GM11168 (cell line): ENCODE measurements around the gene F5.
"Not testable (repeated sequence)": the region's sequence is repeated elsewhere in the genome, so short reads cannot be mapped to it uniquely, and the experiment has no call there.

Experiments
- in situ Hi-C: fragments of 300-500 bp; cut with MboI; formaldehyde crosslinking; loops from one replicate; pipeline ENCODE4 v1.12.0; 2022; ENCODE audit warnings: low sequenced_read_pairs; ENCODE audit not compliant: unreplicated experiment

Gene F5

DNA sequence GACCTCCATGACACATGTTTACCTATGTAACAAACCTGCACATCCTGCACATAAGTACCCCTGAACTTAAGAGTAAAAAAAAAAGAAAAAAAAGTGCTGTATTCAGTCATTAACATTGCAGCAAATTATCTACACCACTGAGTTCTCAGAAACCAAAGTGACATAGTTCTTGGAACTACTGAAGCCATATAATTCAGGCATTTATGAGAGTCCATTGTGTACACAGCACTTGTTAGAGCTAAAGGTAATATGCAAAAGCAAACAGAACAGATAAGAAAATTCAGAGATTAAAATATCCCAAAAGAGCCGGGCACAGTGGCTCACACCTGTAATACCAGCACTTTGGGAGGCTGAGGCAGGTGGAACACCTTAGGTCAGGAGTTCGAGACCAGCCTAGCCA, 38.0 kb downstream of the F5 start:
- in situ Hi-C loops, result loop anchor here (10.0 kb wide), 2 partner anchors 63 to 943 kb away; partner anchors contain the start of gene SLC19A2

DNA sequence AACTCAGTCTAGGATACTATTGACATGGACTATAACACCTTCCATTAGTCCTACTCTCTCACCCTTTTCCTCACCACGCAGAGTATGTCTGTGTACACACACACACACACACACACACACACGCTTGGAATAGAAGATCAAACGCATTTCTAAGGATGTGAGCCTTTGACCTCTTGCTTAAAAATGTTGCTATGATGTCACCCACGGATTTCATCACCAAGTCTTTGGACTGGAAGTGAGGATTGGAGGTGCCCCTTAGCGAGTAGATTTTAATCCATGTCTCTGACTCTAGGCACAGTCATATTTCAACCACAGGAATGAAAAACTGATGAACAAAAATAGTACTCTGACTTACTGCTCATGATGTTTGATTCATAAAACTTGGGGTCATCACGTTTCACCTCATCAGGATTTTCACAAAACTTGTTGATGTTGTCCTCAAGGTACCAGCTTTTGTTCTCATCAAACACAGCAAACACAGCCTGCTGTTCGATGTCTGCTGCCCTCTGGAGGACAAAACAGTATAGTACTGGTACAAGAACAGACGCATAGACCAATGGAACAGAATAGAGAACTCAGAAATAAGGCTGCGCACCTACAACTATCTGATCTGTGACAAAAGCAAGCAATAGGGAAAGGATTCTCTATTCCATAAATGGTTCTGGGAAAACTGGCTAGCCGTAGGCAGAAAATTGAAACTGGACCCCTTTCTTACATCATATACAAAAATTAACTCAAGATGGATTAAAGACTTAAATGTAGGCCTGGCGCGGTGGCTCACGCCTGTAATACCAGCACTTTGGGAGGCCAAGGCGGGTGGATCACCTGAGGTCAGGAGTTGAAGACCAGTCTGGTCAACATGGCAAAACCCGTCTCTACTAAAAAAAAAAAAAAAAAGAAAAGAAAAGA, 39.9 kb downstream of the F5 start:
- in situ Hi-C loops, result loop anchor here (10.0 kb wide), 2 partner anchors 62 to 942 kb away; partner anchors contain the start of gene SLC19A2

DNA sequence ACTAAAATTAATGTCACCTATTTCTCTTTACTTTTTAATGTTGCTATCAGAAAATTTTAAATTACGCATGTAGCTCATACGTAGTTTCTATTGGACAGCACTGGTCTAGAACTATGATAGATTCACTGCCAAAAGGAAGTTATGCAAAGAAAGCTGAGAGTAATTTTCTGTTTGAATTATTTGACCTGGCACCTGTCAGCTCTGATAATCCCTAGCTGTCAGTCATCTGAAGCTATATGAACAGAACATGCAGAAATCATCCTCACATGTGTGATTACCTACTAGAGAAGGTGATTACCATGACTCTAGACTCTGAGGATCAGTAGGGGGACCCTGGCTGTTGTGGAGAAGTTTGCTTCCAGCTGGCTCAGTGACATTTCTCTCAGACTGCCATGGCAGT, 40.8 kb downstream of the F5 start:
- in situ Hi-C loops, result loop anchor here (10.0 kb wide), 2 partner anchors 61 to 941 kb away; partner anchors contain the start of gene SLC19A2

DNA sequence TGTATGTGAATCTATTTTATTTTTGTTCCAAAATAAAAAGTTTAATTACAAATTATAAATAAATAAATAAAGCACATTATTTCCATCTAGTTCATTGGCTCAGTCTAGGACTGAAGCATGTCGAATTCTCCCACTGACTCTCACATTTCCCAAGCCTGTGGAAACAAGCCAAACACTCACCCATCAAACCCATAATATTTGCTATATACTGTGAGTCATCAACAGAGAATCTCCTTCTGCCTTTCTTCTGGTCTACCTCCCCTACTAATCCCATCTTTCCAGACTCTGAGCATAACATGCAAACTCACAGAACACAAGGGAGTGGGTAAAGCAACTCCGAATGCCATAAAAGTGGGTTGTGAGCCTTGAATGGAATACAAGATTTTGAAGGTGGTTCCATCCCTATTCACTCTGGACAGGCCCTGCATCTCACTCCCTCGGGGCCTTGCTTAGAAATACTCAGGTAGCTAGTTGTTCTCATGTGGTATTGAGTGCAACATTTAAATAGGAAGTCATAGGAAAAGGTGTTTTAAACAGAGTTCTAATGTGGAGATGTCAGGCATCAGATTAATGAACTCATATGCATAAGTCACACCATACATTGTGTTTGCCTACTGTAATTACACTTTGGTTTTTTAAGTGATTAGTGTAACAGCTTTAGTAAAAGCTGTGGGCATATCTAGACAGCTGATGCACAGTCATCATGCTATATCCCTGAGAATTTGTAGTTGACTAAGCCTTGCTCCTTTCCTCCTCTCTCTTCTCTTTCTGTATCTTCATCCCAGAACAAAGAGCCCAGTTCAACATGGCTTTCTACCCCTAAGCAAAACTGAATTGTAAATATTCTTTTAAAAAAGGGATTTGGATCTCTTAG, 47.0 kb downstream of the F5 start:
- in situ Hi-C loops, result no loop called here

DNA sequence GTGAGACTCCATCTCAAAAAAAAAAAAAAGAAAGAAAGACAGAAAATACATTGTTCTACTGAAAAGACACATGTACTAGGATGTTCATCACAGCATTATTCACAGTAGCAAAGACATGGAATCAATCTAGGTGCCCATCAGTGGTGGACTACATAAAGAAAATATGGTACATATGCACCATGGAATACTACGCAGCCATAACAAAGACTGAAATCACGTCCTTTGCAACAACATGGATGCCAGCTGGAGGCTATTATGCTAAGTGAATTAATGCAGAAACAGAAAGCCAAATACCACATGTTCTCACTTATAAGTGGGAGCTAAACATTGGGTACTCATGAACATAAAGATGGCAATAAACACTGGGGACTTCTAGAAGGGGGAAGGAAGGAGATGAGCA, 51.6 kb downstream of the F5 start:
- in situ Hi-C loops, result no loop called here

DNA sequence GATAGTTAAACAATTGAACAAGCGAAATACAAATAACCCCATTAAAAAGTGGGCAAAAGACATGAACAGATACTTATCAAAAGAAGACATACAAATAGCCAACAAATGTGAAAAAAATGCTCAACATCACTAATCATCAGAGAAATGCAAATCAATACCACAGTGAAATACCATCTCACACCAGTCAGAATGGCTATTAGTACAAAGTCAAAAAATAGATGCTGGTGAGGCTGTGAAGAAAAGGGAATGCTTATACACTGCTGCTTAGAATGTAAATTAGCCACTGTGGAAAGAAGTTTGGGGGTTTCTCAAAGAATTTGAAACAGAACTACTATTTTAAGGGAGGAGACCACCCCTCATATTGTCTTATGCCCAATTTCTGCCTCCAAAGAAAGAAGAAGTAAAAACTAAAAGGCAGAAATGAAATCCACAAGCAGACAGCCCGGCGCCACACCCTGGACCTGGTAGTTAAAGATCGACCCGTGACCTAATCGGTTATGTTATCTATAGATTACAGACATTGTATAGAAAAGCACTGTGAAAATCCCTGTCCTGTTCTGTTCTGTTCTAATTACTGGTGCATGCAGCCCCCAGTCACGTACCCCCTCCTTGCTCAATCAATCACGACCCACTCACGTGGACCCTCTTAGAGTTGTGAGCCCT, 52.6 kb downstream of the F5 start:
- in situ Hi-C loops, result not testable (repeated sequence)

DNA sequence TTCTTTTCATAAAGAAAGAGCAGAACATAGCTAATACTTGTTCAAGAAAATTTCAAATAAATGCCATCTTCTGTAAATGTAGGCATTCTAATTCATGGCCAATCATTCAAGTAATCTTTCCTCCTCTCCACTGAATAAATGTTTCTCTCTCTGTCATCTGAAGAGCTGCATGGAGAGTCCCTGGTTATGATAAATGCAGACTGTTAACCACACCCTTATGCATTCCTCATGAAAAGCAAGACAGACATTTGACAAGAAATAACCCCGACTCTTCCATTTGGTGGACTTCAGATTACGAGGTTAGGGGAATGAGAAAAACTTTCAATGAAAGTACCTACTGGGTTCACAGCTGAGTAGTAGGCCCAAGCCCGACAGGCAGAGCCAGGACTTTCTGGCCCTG, 55.8 kb downstream of the F5 start:
- in situ Hi-C loops, result no loop called here

DNA sequence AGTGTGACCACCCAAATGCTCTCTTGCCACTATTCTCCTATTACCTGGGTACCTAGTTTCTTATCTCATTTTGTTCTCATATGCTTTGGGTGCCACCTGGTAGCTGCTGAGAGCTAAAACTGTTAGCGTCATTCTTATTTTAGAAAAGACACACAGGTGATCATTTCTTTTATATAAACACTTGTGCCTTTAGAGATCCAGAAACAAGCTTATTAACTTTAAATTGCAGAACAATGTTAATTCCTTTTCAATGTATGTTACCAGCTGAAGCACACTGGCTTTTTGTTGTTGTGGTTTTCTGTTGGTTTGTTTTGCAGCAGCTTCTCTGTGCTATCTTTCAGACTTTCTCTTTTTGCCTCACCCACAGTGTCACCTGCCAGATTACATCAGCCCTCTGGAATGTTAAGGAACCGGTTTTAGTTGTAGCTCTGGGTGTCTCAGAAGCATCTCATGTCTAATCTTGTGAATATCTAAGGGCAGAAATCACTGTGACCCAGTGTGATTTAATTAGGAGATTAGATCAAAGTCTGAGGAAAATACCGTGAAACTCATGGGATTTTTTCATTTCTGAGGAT, 57.1 kb downstream of the F5 start:
- in situ Hi-C loops, result no loop called here

DNA sequence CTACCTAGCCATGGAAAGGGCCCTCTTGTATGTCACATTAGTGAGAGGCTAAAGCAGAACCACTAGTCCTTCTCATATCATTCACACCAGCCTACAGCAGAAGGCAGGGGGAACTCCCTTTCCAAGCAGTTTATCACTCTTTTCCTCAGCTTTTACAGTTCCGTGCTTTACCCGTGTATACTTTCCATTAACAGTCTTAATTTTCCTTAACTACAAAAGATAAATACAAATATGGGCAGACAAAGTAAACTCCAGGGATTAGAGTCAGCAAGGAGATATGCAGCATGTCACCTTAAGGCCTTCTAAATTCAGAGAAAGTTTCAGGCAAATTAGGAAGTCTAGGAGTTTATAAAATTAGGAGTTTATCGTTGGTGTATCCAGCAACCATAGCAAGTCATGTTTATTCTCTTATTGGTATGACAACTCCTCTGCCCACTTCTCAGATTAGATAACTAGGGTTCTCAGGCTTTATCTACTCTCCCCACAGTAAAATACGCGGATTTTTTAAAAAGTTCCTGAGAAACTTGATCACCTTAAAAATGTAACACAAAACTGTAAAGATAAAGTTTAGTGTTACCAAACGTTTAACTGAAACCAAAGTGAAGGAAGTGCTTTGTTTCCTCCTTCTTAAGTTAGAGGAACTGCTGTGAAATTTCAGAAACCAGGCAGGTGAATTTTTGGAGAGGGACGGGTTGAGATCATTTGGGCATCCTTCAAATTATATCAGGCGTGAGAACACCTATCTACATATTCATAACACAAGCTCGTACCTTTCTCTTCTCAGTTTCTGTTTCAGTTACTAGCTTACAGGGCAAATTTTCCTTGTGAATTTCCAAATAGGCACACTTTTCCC, 57.8 kb downstream of the F5 start:
- in situ Hi-C loops, result no loop called here

DNA sequence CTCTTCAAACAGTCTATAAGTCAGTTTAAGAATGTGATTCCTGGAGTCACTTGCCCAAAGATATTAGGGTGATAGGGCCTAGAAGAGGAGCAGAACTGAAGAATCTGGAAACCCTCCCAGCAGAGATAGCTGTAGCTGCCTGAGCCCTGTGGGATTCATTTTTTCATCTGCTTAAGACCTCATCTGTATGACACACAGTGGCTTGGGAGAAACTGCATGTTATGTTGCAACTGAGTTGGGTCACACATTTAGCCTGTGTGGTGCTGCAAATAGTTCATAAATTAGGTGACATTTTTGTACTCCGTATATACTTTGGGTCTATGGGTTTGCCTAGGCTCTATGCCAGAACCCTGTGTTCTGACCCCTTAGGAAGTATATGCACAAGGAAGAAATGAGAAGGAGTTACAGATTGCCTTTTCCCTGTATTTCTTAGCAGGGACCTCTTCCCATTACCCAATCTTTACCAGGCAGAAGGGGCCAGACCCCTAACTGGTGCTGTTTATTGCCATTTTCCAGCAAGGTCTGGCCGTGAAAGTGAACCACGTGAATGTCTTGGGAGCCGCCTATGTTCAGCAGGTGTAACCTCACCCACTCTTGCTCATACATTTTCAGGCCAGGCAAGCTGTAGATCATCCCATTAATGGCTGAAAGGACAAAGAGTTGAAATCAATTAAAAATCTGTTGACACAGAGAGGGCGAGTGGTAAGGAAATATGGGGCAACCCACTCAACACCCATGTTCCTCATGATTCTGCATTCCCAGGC, 58.6 kb downstream of the F5 start:
- in situ Hi-C loops, result no loop called here

DNA sequence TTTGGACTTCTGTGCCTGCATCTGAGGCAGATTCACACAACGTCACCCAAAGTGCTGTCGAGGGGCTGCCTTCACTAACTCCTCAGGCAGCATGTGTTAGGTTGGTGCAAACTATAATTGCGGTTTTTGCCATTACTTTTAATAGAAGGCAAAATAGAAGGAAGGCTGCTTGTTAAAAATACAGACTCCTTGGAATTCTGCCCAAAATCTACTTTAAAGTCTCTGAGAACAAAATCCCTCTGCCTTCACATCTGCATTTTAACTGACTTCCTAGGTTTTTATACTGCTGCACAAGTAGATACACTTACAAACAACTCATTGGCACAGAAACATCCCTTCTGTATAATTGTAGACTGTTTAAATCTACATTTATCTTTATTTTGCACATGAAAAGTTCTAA, 59.3 kb downstream of the F5 start:
- in situ Hi-C loops, result no loop called here

DNA sequence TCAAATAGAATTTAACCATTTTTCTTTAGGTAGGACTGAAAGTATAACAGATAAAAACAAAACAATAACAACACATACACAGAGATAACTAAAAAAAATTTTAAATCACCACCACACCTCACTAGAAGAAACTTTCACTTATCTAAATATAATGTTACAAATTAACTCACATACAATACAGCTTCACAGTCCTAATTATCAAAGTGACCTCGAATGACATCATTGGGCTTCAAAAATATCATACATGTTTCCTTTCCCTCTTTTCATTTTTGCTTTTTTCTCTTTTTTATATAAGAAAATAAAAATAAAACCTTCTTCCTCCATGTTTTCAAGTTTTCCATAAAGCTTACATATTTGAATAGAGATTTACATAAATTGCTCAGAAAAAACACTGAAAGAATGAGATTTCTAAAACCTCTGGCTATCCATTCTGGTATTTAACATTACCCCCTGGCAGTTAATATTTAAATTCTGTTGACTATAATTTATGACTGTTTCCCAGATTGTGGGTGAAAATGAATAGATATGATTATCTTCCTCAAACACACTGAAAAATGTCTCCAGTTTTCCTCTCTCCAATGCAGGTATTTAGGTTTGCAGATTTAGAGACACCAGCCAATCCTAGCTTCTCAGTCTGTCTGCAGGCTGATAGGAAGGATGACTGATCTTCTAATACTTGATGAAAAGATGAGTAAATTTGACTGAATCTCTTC, 60.0 kb downstream of the F5 start:
- in situ Hi-C loops, result no loop called here

DNA sequence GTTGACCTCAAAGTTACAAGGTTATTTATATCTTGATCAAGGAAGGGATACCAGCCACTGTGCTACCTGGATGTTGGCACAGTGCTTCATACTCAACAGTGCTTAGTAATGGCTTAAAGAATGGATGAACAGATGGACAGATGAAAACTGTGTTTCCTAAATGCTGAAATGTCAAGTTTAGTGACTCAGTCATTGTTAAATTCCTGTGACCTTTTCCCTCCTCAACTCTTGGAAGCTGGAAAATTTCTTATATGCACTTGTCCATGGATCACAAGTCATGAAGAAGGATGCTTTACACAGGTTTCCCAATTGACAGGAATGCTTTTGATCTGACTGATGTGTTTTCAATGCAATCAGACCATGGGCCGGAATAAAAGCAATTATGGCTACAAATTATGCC, 60.9 kb downstream of the F5 start:
- in situ Hi-C loops, result no loop called here

DNA sequence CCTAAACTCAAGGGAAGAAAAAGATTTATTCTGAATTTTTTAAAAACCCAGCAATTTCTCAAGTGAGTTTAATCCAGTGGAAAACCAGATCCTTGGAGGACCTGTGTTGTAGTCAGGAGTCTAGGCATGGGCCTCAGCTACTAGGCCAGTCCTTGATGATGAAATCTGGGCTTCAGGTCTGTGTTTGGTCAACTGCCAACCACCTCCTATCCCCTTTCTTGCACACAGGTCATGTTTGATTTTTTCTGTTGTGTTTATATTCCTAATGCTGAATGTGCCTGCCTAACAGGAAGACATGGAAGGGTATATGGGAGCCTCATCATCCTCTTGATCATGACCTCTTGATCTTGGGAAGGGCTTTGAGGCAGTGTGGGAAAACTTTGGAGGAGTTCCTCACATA, 62.4 kb downstream of the F5 start:
- in situ Hi-C loops, result no loop called here

DNA sequence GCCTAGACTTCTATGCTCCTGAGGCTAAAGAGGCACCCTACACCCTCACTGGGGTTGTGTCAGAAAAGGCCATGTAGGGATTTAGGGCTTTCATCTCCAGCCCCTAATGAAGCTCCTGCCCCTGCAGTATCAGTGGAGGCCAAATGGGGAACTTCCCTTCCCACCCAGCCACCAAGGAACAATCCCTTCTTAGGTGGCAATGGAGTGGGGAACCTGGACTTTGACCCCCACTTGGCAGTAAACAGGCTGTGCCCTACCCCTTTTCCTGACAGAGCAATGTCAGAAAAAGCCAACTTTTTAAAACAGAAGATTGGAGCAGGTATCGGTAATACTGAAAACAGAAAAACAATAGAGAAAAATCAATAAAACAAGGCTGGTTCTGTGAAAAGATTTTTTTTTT, 65.1 kb downstream of the F5 start:
- in situ Hi-C loops, result no loop called here

DNA sequence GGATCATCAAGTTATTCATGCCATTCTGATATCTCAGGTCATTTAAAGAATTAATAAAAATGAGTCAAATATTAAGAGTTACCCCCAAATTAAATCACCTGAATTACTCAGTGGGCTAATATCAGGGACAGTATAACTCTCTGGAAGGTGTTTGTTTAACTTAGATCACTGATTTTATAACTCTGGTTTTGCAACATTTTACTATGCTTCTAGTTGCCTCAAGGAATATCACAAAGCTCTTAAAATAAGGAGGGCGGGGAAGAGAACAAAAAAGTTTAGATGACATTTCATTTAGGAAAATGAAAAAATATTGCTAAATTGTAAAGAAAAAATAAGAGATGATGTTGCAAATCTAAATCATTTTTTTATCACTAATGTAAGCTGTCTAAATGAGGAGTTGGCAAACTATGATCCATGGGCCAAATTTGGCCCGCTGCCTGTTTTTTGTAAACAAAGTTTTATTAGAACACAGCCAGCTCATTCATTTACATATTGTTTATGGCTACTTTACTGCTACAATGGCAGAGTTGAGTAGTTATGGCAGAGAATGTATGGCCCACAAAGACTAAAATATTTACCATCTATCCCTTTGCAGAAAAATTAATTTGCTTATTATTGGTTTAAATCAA, 68.6 kb downstream of the F5 start:
- in situ Hi-C loops, result no loop called here

DNA sequence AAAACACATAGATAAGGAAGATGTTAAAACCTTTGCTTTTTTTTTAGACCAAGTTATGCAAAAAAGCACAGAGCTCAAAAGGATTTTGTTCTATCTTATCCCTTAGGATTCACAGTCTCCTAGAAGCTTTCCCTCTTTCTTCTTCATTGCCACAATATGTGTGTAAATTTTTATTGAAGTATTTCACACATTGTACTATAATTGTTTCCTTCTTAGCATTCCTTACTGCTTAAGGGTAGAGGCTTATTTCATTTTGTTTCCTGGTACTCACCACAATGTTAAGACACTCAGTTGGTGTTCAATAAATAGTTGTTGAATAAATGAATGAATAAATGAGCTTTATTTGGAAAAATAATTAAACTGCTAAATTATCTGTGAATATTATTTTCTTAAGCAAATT, 70.6 kb downstream of the F5 start:
- in situ Hi-C loops, result no loop called here
